K562 treated with DMSO at 1 percent for 4 hours (cell line): ENCODE data around the gene APOL1. TPM values are rescaled to one million over a fixed set of nuclear protein-coding genes. Genes with fewer than 3 reads are reported as not detected.

ENCODE experiments used
- total RNA-seq: library from RNA; unstranded; fragments of 300-600 nt; gene quantifications from 2 replicates; pipeline ENCODE4 v1.2.3, GENCODE V29; 2022; ENCODE audit not compliant: insufficient read depth

APOL1 gene
- total RNA-seq: 32.2 and 44.1 TPM in 2 replicates

GRCh38 chr22:36252754-36253522 lies at the start of gene APOL1:
TSS of gene APOL1 (plus strand) at chr22:36253133. CDS start at chr22:36254956, 1,823 bp downstream.

GRCh38 chr22:36239401-36240171 lies 13.3 kb upstream of the APOL1 start, which contains the start of gene APOL2:
TSS of gene APOL2 (minus strand) at chr22:36239527. CDS start at chr22:36233162, 6,365 bp downstream.

Other genes starting within 250 kb of the APOL1 start
- 18.2 and 22.6 TPM in 2 replicates for gene RBFOX2, start 224.3 kb upstream of the APOL1 start, total RNA-seq
- 1.9 and 2.8 TPM in 2 replicates for gene APOL3, start 92.4 kb upstream of the APOL1 start, total RNA-seq
- gene APOL4, start 51.3 kb upstream of the APOL1 start, total RNA-seq: 13.9 and 15.6 TPM in 2 replicates
- 9.5 and 15.3 TPM in 2 replicates for gene APOL2, start 13.6 kb upstream of the APOL1 start, total RNA-seq
- 73.8 and 83.7 TPM in 2 replicates for gene MYH9, start 134.8 kb downstream of the APOL1 start, total RNA-seq
- gene TXN2, start 228.5 kb downstream of the APOL1 start, total RNA-seq: 110 and 118 TPM in 2 replicates